ENCODE measurements around the gene TTC34.
"Not testable (repeated sequence)": the region's sequence is repeated elsewhere in the genome, so short reads cannot be mapped to it uniquely, and the experiment has no call there.

Gene TTC34

GRCh38 chr1:2628191-2628932, 173.1 kb downstream of the TTC34 start:
- Histone ChIP-seq H3K4me3 (ENCODE audit: low read length) (no peak overlapping the region), H2AFZ (ENCODE audit: low read depth, low read length) (no peak overlapping the region), H3K4me1 (ENCODE audit: insufficient read depth, low read length) (peaks cover 4% of the 10 kb centered on the region), H3K27me3 (ENCODE audit: insufficient read depth, low read length) (peaks cover 81% of the 10 kb centered on the region), H3K9me3 (ENCODE audit: low read length) (peaks cover 2% of the 10 kb centered on the region), H3K36me3 (ENCODE audit: insufficient read depth, low read length) (no peaks in the 10 kb centered on the region)

DNA sequence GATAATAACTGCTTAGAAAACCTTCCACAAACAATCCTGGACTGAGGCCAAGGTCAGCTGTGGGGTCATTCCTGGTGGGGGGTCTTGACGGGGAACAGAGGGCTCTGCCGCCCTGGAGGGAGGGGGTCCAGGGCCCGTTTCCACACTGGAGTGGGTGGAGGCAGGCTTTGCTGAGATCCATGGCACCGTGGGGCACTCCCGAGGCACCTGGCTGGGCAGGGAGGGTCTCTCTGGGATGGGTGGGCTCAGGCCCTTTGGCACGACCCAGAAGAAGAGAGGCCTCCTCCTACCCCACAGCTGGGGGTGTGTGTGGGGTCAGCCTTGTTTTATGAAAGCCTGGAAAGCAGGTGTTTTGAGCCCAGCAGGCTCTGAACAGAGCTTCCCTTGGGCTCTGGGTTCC, 173.7 kb downstream of the TTC34 start:
- no peak overlapping the region for H2AFZ ChIP-seq (ENCODE audit: low read depth, low read length)
- peaks cover 81% of the 10 kb centered on the region for H3K27me3 ChIP-seq (ENCODE audit: insufficient read depth, low read length)
- H3K4me3 ChIP-seq (ENCODE audit: low read length) = no peak overlapping the region
- peaks cover 2% of the 10 kb centered on the region for H3K9me3 ChIP-seq (ENCODE audit: low read length)
- H3K36me3 ChIP-seq (ENCODE audit: insufficient read depth, low read length) = no peaks in the 10 kb centered on the region
- peaks cover 4% of the 10 kb centered on the region for H3K4me1 ChIP-seq (ENCODE audit: insufficient read depth, low read length)

- H3K36me3 ChIP-seq (ENCODE audit: insufficient read depth, low read length); H3K9me3 ChIP-seq (ENCODE audit: low read length); H3K4me1 ChIP-seq (ENCODE audit: insufficient read depth, low read length); H3K4me3 ChIP-seq (ENCODE audit: low read length); H2AFZ ChIP-seq (ENCODE audit: low read depth, low read length): not testable (repeated sequence)
- peaks cover 71% of the 10 kb centered on the region for H3K27me3 ChIP-seq (ENCODE audit: insufficient read depth, low read length)
These were observed 175.7 kb downstream of the TTC34 start for GRCh38 chr1:2625748-2626147.

- H3K27me3 ChIP-seq (ENCODE audit: insufficient read depth, low read length) = peaks cover 66% of the 10 kb centered on the region
These were observed 176.2 kb downstream of the TTC34 start for GRCh38 chr1:2625311-2625710.

DNA sequence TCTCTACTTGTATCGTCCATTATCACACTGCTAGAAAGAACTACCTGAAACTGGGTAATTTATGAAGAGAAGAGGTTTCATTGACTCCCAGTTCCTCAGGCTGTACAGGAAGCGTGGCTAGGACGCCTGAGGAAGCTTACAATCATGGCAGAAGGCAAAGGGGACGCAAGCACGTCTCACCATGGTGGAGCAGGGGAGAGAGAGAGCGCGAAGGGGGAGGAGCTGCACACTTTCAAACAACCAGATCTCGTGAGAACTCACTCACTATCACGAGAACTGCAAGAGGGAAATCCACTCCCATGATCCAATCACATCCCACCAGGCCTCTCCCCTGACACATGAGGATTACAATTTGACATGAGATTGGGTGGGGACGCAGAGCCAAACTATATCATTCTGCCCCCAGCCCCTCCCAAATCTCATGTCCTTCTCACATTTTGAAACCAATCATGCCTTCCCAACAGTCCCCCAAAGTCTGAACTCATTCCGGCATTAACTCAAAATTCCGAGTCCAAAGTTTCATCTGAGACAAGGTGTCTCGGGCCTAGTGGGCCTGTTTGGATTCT, 176.7 kb downstream of the TTC34 start:
- H3K27me3 ChIP-seq (ENCODE audit: insufficient read depth, low read length) = peaks cover 61% of the 10 kb centered on the region
- H2AFZ ChIP-seq (ENCODE audit: low read depth, low read length) = no peak overlapping the region
- H3K4me1 ChIP-seq (ENCODE audit: insufficient read depth, low read length) = peaks cover 4% of the 10 kb centered on the region
- H3K9me3 ChIP-seq (ENCODE audit: low read length) = peaks cover 5% of the 10 kb centered on the region
- no peak overlapping the region for H3K4me3 ChIP-seq (ENCODE audit: low read length)
- no peaks in the 10 kb centered on the region for H3K36me3 ChIP-seq (ENCODE audit: insufficient read depth, low read length)

More at GRCh38 chr1:2625311-2625710, 176.2 kb downstream of the TTC34 start:
- Histone ChIP-seq H2AFZ (ENCODE audit: low read depth, low read length) (no peak overlapping the region), H3K9me3 (ENCODE audit: low read length) (peaks cover 2% of the 10 kb centered on the region), H3K4me1 (ENCODE audit: insufficient read depth, low read length) (peaks cover 4% of the 10 kb centered on the region), H3K4me3 (ENCODE audit: low read length) (no peak overlapping the region), H3K36me3 (ENCODE audit: insufficient read depth, low read length) (no peaks in the 10 kb centered on the region)

GRCh38 chr1:2623571-2624337, 177.7 kb downstream of the TTC34 start:
- peaks cover 7% of the 10 kb centered on the region for H3K4me1 ChIP-seq (ENCODE audit: insufficient read depth, low read length)
- H3K27me3 ChIP-seq (ENCODE audit: insufficient read depth, low read length) = peaks cover 54% of the 10 kb centered on the region
- no peak overlapping the region for H2AFZ ChIP-seq (ENCODE audit: low read depth, low read length)
- H3K36me3 ChIP-seq (ENCODE audit: insufficient read depth, low read length) = no peaks in the 10 kb centered on the region
- H3K4me3 ChIP-seq (ENCODE audit: low read length) = no peak overlapping the region
- peaks cover 7% of the 10 kb centered on the region for H3K9me3 ChIP-seq (ENCODE audit: low read length)

GRCh38 chr1:2617971-2618470, 183.5 kb downstream of the TTC34 start:
- Histone ChIP-seq H3K27me3 (ENCODE audit: insufficient read depth, low read length) (peaks cover 7% of the 10 kb centered on the region), H3K36me3 (ENCODE audit: insufficient read depth, low read length) (no peaks in the 10 kb centered on the region), H3K4me3 (ENCODE audit: low read length) (no peak overlapping the region), H3K9me3 (ENCODE audit: low read length) (peaks cover 12% of the 10 kb centered on the region), H3K4me1 (ENCODE audit: insufficient read depth, low read length) (peaks cover 16% of the 10 kb centered on the region), H2AFZ (ENCODE audit: low read depth, low read length) (no peak overlapping the region)

- no peak overlapping the region for H3K4me3 ChIP-seq (ENCODE audit: low read length)
- no peak overlapping the region for H2AFZ ChIP-seq (ENCODE audit: low read depth, low read length)
- H3K4me1 ChIP-seq (ENCODE audit: insufficient read depth, low read length) = peaks cover 16% of the 10 kb centered on the region
- no peaks in the 10 kb centered on the region for H3K36me3 ChIP-seq (ENCODE audit: insufficient read depth, low read length)
- peaks cover 8% of the 10 kb centered on the region for H3K9me3 ChIP-seq (ENCODE audit: low read length)
- peaks cover 5% of the 10 kb centered on the region for H3K27me3 ChIP-seq (ENCODE audit: insufficient read depth, low read length)
These were observed 187.3 kb downstream of the TTC34 start for GRCh38 chr1:2614145-2614544.

- no peaks in the 10 kb centered on the region for H3K36me3 ChIP-seq (ENCODE audit: insufficient read depth, low read length)
- H3K4me3 ChIP-seq (ENCODE audit: low read length) = no peak overlapping the region
- H3K4me1 ChIP-seq (ENCODE audit: insufficient read depth, low read length) = peaks cover 5% of the 10 kb centered on the region
- H2AFZ ChIP-seq (ENCODE audit: low read depth, low read length) = no peak overlapping the region
- peaks cover 5% of the 10 kb centered on the region for H3K27me3 ChIP-seq (ENCODE audit: insufficient read depth, low read length)
- H3K9me3 ChIP-seq (ENCODE audit: low read length) = peaks cover 8% of the 10 kb centered on the region
These were observed 188.7 kb downstream of the TTC34 start for GRCh38 chr1:2612591-2613365.

- peaks cover 2% of the 10 kb centered on the region for H3K4me1 ChIP-seq (ENCODE audit: insufficient read depth, low read length)
- H3K4me3 ChIP-seq (ENCODE audit: low read length) = no peak overlapping the region
- H3K9me3 ChIP-seq (ENCODE audit: low read length) = peaks cover 7% of the 10 kb centered on the region
- H3K36me3 ChIP-seq (ENCODE audit: insufficient read depth, low read length) = no peaks in the 10 kb centered on the region
- no peak overlapping the region for H2AFZ ChIP-seq (ENCODE audit: low read depth, low read length)
- H3K27me3 ChIP-seq (ENCODE audit: insufficient read depth, low read length) = peaks cover 8% of the 10 kb centered on the region
These were observed 189.7 kb downstream of the TTC34 start for GRCh38 chr1:2611621-2612437.

GRCh38 chr1:2611031-2611501, 190.4 kb downstream of the TTC34 start:
- Histone ChIP-seq H3K36me3 (ENCODE audit: insufficient read depth, low read length) (no peaks in the 10 kb centered on the region), H3K4me3 (ENCODE audit: low read length) (no peak overlapping the region), H2AFZ (ENCODE audit: low read depth, low read length) (no peak overlapping the region), H3K4me1 (ENCODE audit: insufficient read depth, low read length) (peaks cover 2% of the 10 kb centered on the region), H3K27me3 (ENCODE audit: insufficient read depth, low read length) (peaks cover 8% of the 10 kb centered on the region), H3K9me3 (ENCODE audit: low read length) (peaks cover 2% of the 10 kb centered on the region)

Measured in neuron (in vitro differentiated cells).